ENCODE results near the gene C6orf163. TPM values are rescaled to one million over a fixed set of nuclear protein-coding genes. Genes with fewer than 3 reads are reported as not detected.

The C6orf163 gene
- total and polyA plus RNA-seq, 2 of the 4 experiments (the other 2 are of a cell fraction), result 0.55 to 0.90 TPM

DNA sequence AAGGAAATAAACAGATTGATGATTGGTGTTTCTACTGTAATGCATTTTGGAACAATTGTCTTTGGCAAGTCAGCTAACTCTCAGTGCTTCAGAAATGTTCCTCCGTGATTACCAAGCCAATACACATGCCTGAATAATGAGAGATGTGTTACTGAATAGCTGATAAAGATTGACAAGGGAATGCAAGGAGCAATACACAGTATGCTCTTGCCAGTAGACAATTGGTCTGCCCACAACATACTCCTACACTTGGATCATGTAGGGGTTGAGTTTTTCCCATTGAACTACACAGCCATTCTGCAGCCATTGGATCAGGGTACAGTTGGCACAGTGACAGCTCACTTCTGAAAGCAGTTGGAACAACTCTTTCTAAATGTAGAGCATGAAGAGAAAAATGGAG is 9.9 kb upstream of the C6orf163 start:
- Histone ChIP-seq H3K27ac (ENCODE audit: insufficient read depth, low read length) (no peak overlapping the region), H2AK9ac (replicated peaks; ENCODE audit: low read depth, low read length, poor library complexity) (no peak overlapping the region), H3K36me3 (ENCODE audit: control insufficient read depth, insufficient read depth, low read length) (no peaks in the 10 kb centered on the region), H3K23ac (ENCODE audit: low read depth, low read length) (no peak overlapping the region), H3K4ac (ENCODE audit: low read depth, low read length) (no peak overlapping the region), H3K27me3 (ENCODE audit: control insufficient read depth, insufficient read depth, low read length) (no peaks in the 10 kb centered on the region), H3K4me3 (ENCODE audit: insufficient read depth, low read depth, low read length) (no peak overlapping the region), H3K9me3 (ENCODE audit: control insufficient read depth, insufficient read depth, low read length) (no peaks in the 10 kb centered on the region), H3K4me2 (ENCODE audit: low read depth, low read length) (no peak overlapping the region), H4K5ac (ENCODE audit: low read depth, low read length) (no peak overlapping the region), H3K14ac (replicated peaks; ENCODE audit: low read depth, low read length) (no peak overlapping the region), H4K20me1 (ENCODE audit: insufficient read depth, low read length) (no peaks in the 10 kb centered on the region), H2AFZ (replicated peaks; ENCODE audit: low read length, poor library complexity) (no peak overlapping the region), H3K4me1 (ENCODE audit: control insufficient read depth, insufficient read depth, low read length) (peaks cover 6% of the 10 kb centered on the region; the same call in 1 of the 2 replicates), H3K9me1 (ENCODE audit: insufficient read depth, low read length) (peaks cover 4% of the 10 kb centered on the region; the same call in 1 of the 2 replicates), H3K18ac (ENCODE audit: low read depth, low read length) (no peak overlapping the region), H2BK20ac (ENCODE audit: low read depth, low read length) (no peak overlapping the region), H4K91ac (ENCODE audit: insufficient read depth, low read depth, low read length) (no peak overlapping the region), H2BK120ac (ENCODE audit: low read depth, low read length) (no peak overlapping the region), H3K56ac (ENCODE audit: extremely low read depth, insufficient read depth, low read length) (no peak overlapping the region), H4K8ac (ENCODE audit: low read depth in 2 of 2, low read length in 2 of 2) (no peak overlapping the region), H2AK5ac (ENCODE audit: low read depth, low read length) (no peak overlapping the region), H3K9ac (ENCODE audit: low read depth, low read length) (no peak overlapping the region), H2BK15ac (ENCODE audit: low read depth, low read length) (no peak overlapping the region), H2BK5ac (ENCODE audit: low read depth, low read length, poor library complexity, severe bottlenecking) (no peak overlapping the region), H3K79me1 (ENCODE audit: low read depth in 1 of 2, low read length in 2 of 2) (peaks cover 13 to 14% of the 10 kb centered on the region in 2 experiments; a peak in 3 of 4 replicates)
- no CpG with 5 or more reads among the region's 1 CpG for WGBS, 2 experiments (ENCODE audit: extremely low coverage in 2 of 2, insufficient read length in 1 of 2)
- no peak for TF ChIP-seq BHLHE40 (IDR thresholded peaks at IDR 0.05; ENCODE audit: low read depth, low read length)
- TF ChIP-seq, protein P1, sequence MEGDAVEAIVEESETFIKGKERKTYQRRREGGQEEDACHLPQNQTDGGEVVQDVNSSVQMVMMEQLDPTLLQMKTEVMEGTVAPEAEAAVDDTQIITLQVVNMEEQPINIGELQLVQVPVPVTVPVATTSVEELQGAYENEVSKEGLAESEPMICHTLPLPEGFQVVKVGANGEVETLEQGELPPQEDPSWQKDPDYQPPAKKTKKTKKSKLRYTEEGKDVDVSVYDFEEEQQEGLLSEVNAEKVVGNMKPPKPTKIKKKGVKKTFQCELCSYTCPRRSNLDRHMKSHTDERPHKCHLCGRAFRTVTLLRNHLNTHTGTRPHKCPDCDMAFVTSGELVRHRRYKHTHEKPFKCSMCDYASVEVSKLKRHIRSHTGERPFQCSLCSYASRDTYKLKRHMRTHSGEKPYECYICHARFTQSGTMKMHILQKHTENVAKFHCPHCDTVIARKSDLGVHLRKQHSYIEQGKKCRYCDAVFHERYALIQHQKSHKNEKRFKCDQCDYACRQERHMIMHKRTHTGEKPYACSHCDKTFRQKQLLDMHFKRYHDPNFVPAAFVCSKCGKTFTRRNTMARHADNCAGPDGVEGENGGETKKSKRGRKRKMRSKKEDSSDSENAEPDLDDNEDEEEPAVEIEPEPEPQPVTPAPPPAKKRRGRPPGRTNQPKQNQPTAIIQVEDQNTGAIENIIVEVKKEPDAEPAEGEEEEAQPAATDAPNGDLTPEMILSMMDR (conservative IDR thresholded peaks at IDR 0.05; ENCODE audit: low read depth, low read length), result no peak
- TF ChIP-seq CHD1 (IDR thresholded peaks at IDR 0.05; ENCODE audit: low read depth, low read length), result no peak
- TF ChIP-seq NFE2L2 (IDR thresholded peaks at IDR 0.05; ENCODE audit: low read depth, low read length), result no peak
- TF ChIP-seq POLR2A (IDR thresholded peaks at IDR 0.05; ENCODE audit: low read depth, low read length), result no peak
- no peak for TF ChIP-seq SMC3 (IDR thresholded peaks at IDR 0.05; ENCODE audit: low read depth, low read length)
- intact Hi-C loops (cut with micrococcal nuclease), result no loop called here
- dilution Hi-C loops (cut with HindIII; ENCODE audit: low sequenced_read_pairs, unreplicated experiment), result no loop called here
- in situ Hi-C loops (cut with MboI; ENCODE audit: low sequenced_read_pairs), result no loop called here
- ChIA-PET POLR2A (ENCODE audit: unreplicated experiment) (no interaction called here), CTCF (no interaction called here)
- DNase-seq, result peak; percentile 69
- BruUV-seq (replicated peaks), result no TSS peak
- peak; percentile 57 for ATAC-seq (ENCODE audit: low read depth)

All from IMR-90 (cell line).